Epithelial cell of prostate (primary cell): ENCODE results near the gene FMR1NB.

Experiments used
- DNase-seq: peaks from one replicate; pipeline ENCODE4 v3.0.0-alpha.2; 2011; ENCODE audit warnings: low read depth, low spot score
- H3K27ac ChIP-seq: fragments of 450-650 bp; 2 replicates; pipeline ENCODE4 v1.5.1; 2017; ENCODE audit warnings: mild to moderate bottlenecking

Gene FMR1NB

GRCh38 chrX:148069759-148070503 is 88.8 kb downstream of the FMR1NB start:
- no peak for DNase-seq
- no peak overlapping the region for H3K27ac ChIP-seq

GRCh38 chrX:148070504-148070877 is 89.4 kb downstream of the FMR1NB start:
- DNase-seq = no peak
- no peak overlapping the region for H3K27ac ChIP-seq
